Neural progenitor cell (in vitro differentiated cells): ENCODE measurements around the gene IQCH. TPM values are rescaled to one million over a fixed set of nuclear protein-coding genes. Genes with fewer than 3 reads are reported as not detected.

Experiments used
- DNase-seq: peaks from one replicate; pipeline ENCODE4 v3.0.0-alpha.2; 2016; ENCODE audit warnings: low spot score
- H2AFZ ChIP-seq: fragments of 200-600 bp; sonication (generic); replicated peaks from 2 replicates; pipeline ENCODE4 v1.6.1; 2016; ENCODE audit warnings: antibody characterized with exemption
- H3F3A ChIP-seq: fragments of 200-600 bp; sonication (generic); 2 replicates; pipeline ENCODE4 v1.6.1; 2016; ENCODE audit warnings: antibody characterized with exemption, low read depth
- H3K27ac ChIP-seq: fragments of 200-600 bp; sonication (generic); 2 replicates; pipeline ENCODE4 v1.5.1; 2016; ENCODE audit warnings: mild to moderate bottlenecking
- H3K27me3 ChIP-seq: fragments of 200-600 bp; sonication (generic); 2 replicates; pipeline ENCODE4 v1.6.1; 2016; ENCODE audit warnings: mild to moderate bottlenecking, moderate library complexity
- H3K36me3 ChIP-seq: fragments of 200-600 bp; sonication (generic); 2 replicates; pipeline ENCODE4 v1.5.1; 2016
- H3K4me1 ChIP-seq: fragments of 200-600 bp; sonication (generic); 2 replicates; pipeline ENCODE4 v1.6.1; 2016; ENCODE audit warnings: mixed run types
- H3K4me2 ChIP-seq: fragments of 200-600 bp; sonication (generic); 2 replicates; pipeline ENCODE4 v1.6.1; 2016
- H3K4me3 ChIP-seq: fragments of 200-600 bp; sonication (generic); 2 replicates; pipeline ENCODE4 v1.5.1; 2016
- H3K79me2 ChIP-seq: fragments of 200-600 bp; sonication (generic); 2 replicates; pipeline ENCODE4 v1.6.1; 2016; ENCODE audit warnings: low read depth
- H3K9ac ChIP-seq: fragments of 200-600 bp; sonication (generic); 2 replicates; pipeline ENCODE4 v1.6.1; 2016
- H3K9me3 ChIP-seq: fragments of 200-600 bp; sonication (generic); 2 replicates; pipeline ENCODE4 v1.5.1; 2016; ENCODE audit warnings: low read depth
- H4K20me1 ChIP-seq: fragments of 200-600 bp; sonication (generic); 2 replicates; pipeline ENCODE4 v1.6.1; 2016; ENCODE audit warnings: low read depth
- H3K27ac Mint-ChIP-seq: 3 replicates; pipeline ENCODE4 v1.8.0; 2021; ENCODE audit warnings: mixed read lengths
- H3K27me3 Mint-ChIP-seq: 2 replicates; pipeline ENCODE4 v1.8.0; 2022; ENCODE audit warnings: low read depth, mild to moderate bottlenecking, inconsistent platforms, moderate library complexity, mixed read lengths; ENCODE audit not compliant: insufficient read depth
- H3K36me3 Mint-ChIP-seq: 3 replicates; pipeline ENCODE4 v1.8.0; 2021; ENCODE audit warnings: mixed read lengths
- H3K4me1 Mint-ChIP-seq: 3 replicates; pipeline ENCODE4 v1.8.0; 2021; ENCODE audit warnings: mixed read lengths
- H3K4me3 Mint-ChIP-seq: 3 replicates; pipeline ENCODE4 v1.8.0; 2021; ENCODE audit warnings: mild to moderate bottlenecking, moderate library complexity, mixed read lengths
- H3K9me3 Mint-ChIP-seq: 3 replicates; pipeline ENCODE4 v1.8.0; 2020; ENCODE audit warnings: mixed read lengths
- EZH2 ChIP-seq: fragments of 200-600 bp; sonication (generic); IDR thresholded peaks from 2 replicates; pipeline ENCODE4 v1.6.1; 2017; ENCODE audit warnings: antibody characterized with exemption, mild to moderate bottlenecking, moderate library complexity
- EZH2phosphoT487 ChIP-seq: fragments of 200-600 bp; sonication (generic); IDR thresholded peaks from 2 replicates; pipeline ENCODE4 v1.6.1; 2017; ENCODE audit warnings: antibody characterized with exemption
- total RNA-seq: library from RNA; depleted of rRNA; stranded (reverse); fragments of >200 nt; gene quantifications from 2 replicates; pipeline ENCODE4 v1.2.3, GENCODE V29; 2015; ENCODE audit warnings: low replicate concordance
- TF ChIP-seq, protein P1 (sequence below): fragments of 200-600 bp; sonication (generic); IDR thresholded peaks from 2 replicates; pipeline ENCODE4 v1.5.1; 2017; ENCODE audit warnings: antibody characterized with exemption, mild to moderate bottlenecking

Gene IQCH
- total RNA-seq, 1 donor from 2014 or later, result 21.0 TPM

DNA sequence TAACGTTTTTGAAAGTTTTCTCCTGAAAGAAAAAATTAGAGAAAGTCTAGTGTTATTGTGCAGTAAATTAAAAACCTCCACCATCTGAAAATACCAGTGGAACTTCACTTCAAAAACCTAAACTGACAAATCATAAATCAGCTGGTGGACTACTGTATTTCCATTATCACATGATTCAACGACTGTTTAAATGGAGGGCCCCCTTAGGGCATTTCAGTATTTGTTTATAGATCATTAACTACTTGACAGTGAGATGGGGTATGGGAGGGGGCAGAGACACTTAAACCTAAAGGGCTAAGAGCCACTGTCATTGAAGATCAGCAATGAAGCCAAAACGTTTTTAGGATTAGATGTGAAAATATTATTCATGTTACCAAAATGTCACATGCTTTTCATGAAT lies 257.6 kb downstream of the IQCH start:
- Histone ChIP-seq H3K27ac (no peak overlapping the region), H3K9ac (no peak overlapping the region), H3K4me2 (no peak overlapping the region), H2AFZ (no peak overlapping the region), H3K36me3 (no peaks in the 10 kb centered on the region), H3K4me1 (no peaks in the 10 kb centered on the region), H3K79me2 (no peaks in the 10 kb centered on the region), H3K4me3 (no peak overlapping the region), H3F3A (no peaks in the 10 kb centered on the region), H3K9me3 (no peaks in the 10 kb centered on the region), H3K27me3 (no peaks in the 10 kb centered on the region), H4K20me1 (no peaks in the 10 kb centered on the region)
- peaks cover 4% of the 10 kb centered on the region for H3K27me3 Mint-ChIP-seq
- no peak overlapping the region for H3K27ac Mint-ChIP-seq
- no peaks in the 10 kb centered on the region for H3K4me1 Mint-ChIP-seq
- no peak for DNase-seq
- TF ChIP-seq, protein P1, sequence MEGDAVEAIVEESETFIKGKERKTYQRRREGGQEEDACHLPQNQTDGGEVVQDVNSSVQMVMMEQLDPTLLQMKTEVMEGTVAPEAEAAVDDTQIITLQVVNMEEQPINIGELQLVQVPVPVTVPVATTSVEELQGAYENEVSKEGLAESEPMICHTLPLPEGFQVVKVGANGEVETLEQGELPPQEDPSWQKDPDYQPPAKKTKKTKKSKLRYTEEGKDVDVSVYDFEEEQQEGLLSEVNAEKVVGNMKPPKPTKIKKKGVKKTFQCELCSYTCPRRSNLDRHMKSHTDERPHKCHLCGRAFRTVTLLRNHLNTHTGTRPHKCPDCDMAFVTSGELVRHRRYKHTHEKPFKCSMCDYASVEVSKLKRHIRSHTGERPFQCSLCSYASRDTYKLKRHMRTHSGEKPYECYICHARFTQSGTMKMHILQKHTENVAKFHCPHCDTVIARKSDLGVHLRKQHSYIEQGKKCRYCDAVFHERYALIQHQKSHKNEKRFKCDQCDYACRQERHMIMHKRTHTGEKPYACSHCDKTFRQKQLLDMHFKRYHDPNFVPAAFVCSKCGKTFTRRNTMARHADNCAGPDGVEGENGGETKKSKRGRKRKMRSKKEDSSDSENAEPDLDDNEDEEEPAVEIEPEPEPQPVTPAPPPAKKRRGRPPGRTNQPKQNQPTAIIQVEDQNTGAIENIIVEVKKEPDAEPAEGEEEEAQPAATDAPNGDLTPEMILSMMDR, result no peak
- no peak for TF ChIP-seq EZH2phosphoT487
- TF ChIP-seq EZH2, result no peak
- no peak overlapping the region for H3K4me3 Mint-ChIP-seq
- no peaks in the 10 kb centered on the region for H3K36me3 Mint-ChIP-seq
- no peaks in the 10 kb centered on the region for H3K9me3 Mint-ChIP-seq

DNA sequence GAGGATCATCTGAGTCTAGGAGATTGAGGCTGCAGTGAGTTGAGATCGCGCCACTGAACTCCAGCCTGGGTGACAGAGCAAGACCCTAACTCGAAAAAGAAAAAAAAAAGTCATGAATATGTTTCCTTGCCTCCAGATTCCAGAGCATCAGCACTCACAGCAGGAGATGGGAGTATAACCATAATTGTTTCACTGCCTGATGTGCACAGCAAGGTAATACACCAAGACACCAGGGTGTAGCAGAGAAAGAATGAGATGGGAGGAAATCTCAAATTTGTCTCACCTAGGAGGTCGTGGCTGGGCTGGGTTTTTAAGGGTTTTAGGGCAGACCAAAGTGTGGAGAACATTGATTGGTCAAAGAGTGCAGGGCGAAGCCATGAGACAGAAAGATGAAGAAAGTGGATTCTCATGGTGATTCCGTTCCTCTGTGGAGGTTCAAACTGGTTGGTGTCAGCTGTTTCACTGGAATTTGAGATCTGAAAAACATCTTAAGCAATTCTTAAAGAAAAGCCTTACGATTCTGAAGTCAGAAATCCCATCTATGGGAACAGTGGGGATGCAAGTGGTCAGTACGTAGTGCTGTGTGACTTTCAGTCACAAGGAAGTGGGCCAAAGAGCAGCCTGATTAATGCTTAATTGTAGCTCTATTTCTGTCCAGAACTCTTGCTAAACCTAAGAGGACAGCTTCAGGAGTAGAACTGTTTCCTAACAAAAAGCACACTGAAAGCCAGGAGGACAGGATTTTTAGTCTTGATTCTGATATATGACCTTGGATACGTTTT lies 258.5 kb downstream of the IQCH start:
- Histone ChIP-seq H3K36me3 (no peaks in the 10 kb centered on the region), H3K79me2 (no peaks in the 10 kb centered on the region), H2AFZ (no peak overlapping the region), H3F3A (no peaks in the 10 kb centered on the region), H3K4me2 (no peak overlapping the region), H3K4me1 (no peaks in the 10 kb centered on the region), H3K9ac (no peak overlapping the region), H3K27me3 (no peaks in the 10 kb centered on the region), H3K4me3 (no peak overlapping the region), H4K20me1 (no peaks in the 10 kb centered on the region), H3K9me3 (no peaks in the 10 kb centered on the region), H3K27ac (no peak overlapping the region)
- Mint-ChIP-seq H3K4me3 (no peak overlapping the region), H3K9me3 (no peaks in the 10 kb centered on the region), H3K36me3 (no peaks in the 10 kb centered on the region), H3K27me3 (peaks cover 4% of the 10 kb centered on the region), H3K27ac (no peak overlapping the region), H3K4me1 (no peaks in the 10 kb centered on the region)
- TF ChIP-seq EZH2 (no peak), EZH2phosphoT487 (no peak)
- TF ChIP-seq, protein P1, result no peak
- DNase-seq, result no peak

DNA sequence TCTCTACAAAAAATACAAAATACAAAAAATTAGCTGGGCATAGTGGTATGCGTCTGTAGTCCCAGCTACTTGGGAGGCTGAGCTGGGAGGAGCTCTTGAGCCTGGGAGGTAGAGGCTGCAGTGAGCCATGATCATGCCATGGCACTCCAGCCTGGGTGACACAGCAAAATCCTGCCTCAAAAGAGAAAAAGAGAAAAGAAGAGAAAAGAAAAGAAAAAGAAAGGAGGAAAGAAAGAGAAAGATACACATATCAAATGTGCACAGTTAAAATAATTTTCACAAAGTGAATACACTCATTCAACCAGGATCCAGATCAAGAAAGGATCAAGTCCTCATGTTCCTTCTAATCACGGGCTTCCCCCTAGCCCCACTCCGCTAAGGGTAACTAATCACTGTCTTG lies 260.5 kb downstream of the IQCH start:
- peaks cover 3% of the 10 kb centered on the region for H3K36me3 Mint-ChIP-seq
- no peaks in the 10 kb centered on the region for H3K9me3 ChIP-seq
- H3K4me3 Mint-ChIP-seq, result no peak overlapping the region
- H3K4me1 Mint-ChIP-seq, result no peaks in the 10 kb centered on the region
- TF ChIP-seq EZH2phosphoT487, result no peak
- H3K36me3 ChIP-seq, result no peaks in the 10 kb centered on the region
- peaks cover 4% of the 10 kb centered on the region for H3K27me3 Mint-ChIP-seq
- H3K27ac Mint-ChIP-seq, result no peak overlapping the region
- no peaks in the 10 kb centered on the region for H3F3A ChIP-seq
- H3K4me3 ChIP-seq, result no peak overlapping the region
- no peaks in the 10 kb centered on the region for H3K27me3 ChIP-seq
- no peak overlapping the region for H2AFZ ChIP-seq
- no peaks in the 10 kb centered on the region for H3K4me1 ChIP-seq
- H3K79me2 ChIP-seq, result no peaks in the 10 kb centered on the region
- H3K9me3 Mint-ChIP-seq, result no peaks in the 10 kb centered on the region
- no peak overlapping the region for H3K9ac ChIP-seq
- H3K4me2 ChIP-seq, result no peak overlapping the region
- DNase-seq, result no peak
- no peaks in the 10 kb centered on the region for H4K20me1 ChIP-seq
- H3K27ac ChIP-seq, result no peak overlapping the region

DNA sequence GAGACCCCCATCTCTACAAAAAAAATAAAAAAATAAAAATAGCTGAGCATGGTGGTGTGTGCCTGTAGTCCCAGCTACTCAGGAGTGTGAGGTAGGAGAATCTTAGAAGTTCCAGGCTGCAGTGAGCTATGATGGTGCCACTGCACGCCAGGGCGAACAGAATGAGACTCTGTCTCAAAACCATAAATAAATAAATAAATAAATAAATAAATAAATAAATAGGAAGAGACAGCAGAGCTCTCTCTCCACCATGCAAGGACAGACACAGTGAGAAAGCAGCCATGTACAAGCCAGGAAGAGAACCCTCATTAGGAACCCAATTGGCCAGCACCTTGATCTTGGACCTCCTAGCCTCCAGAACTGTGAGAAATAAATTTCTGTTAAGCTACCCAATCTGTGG lies 261.0 kb downstream of the IQCH start:
- Histone ChIP-seq H3K9ac (no peak overlapping the region), H3K4me2 (no peak overlapping the region), H3K4me3 (no peak overlapping the region), H3K9me3 (no peaks in the 10 kb centered on the region), H3K27ac (no peak overlapping the region), H3K4me1 (no peaks in the 10 kb centered on the region), H3K27me3 (no peaks in the 10 kb centered on the region), H3K79me2 (no peaks in the 10 kb centered on the region), H4K20me1 (no peaks in the 10 kb centered on the region), H3F3A (peaks cover 3% of the 10 kb centered on the region), H3K36me3 (no peaks in the 10 kb centered on the region), H2AFZ (no peak overlapping the region)
- peaks cover 3% of the 10 kb centered on the region for H3K36me3 Mint-ChIP-seq
- DNase-seq, result no peak
- H3K4me3 Mint-ChIP-seq, result no peak overlapping the region
- H3K27me3 Mint-ChIP-seq, result peaks cover 4% of the 10 kb centered on the region
- no peaks in the 10 kb centered on the region for H3K9me3 Mint-ChIP-seq
- TF ChIP-seq EZH2phosphoT487, result no peak
- no peak for TF ChIP-seq EZH2
- TF ChIP-seq, protein P1, result no peak
- H3K4me1 Mint-ChIP-seq, result no peaks in the 10 kb centered on the region
- H3K27ac Mint-ChIP-seq, result no peak overlapping the region
